ENCODE measurements around the gene MIPEP. TPM values are rescaled to one million over a fixed set of nuclear protein-coding genes. Genes with fewer than 3 reads are reported as not detected.

MIPEP gene
- total RNA-seq, result 1 to 10 TPM; 8.6 to 8.8 TPM

- H3K36me3 Mint-ChIP-seq (ENCODE audit: low read depth), result peaks cover under 1% of the 10 kb centered on the region
- peaks cover 28% of the 10 kb centered on the region for H3K4me1 Mint-ChIP-seq
- ChIA-PET POLR2A (interaction anchor here (0.6 to 1.1 kb wide), 5 partner anchors 10 to 513 kb away, joined by 3 read pairs; partner anchors contain the start of gene SPATA13), CTCF (interaction anchor here (0.6 to 3.4 kb wide), 12 partner anchors 10 to 513 kb away, joined by 3 to 21 read pairs (median 4); partner anchors contain the start of gene C1QTNF9B)
- peak; percentile 91 for DNase-seq
- H3K27me3 Mint-ChIP-seq, result no peaks in the 10 kb centered on the region
- H3K4me3 Mint-ChIP-seq, result peak within 1 kb of the TSS; percentile 89
- H3K9me3 Mint-ChIP-seq, result no peaks in the 10 kb centered on the region
- peak within 1 kb of the TSS; percentile 63 for H3K27ac Mint-ChIP-seq
Observed at GRCh38 chr13:23888658-23889614, at the start of gene MIPEP. TSS of gene MIPEP (minus strand) at chr13:23889400. CDS start at chr13:23889320, 80 bp downstream.

- no peak for DNase-seq
- Mint-ChIP-seq H3K4me1 (no peaks in the 10 kb centered on the region), H3K27ac (no peak overlapping the region), H3K9me3 (no peaks in the 10 kb centered on the region), H3K4me3 (no peak overlapping the region), H3K36me3 (ENCODE audit: low read depth) (no peaks in the 10 kb centered on the region), H3K27me3 (peaks cover 48% of the 10 kb centered on the region)
- ChIA-PET POLR2A (no interaction called here), CTCF (no interaction called here)
Observed at GRCh38 chr13:23934520-23934919, 45.3 kb upstream of the MIPEP start.

- no peak for DNase-seq
- Mint-ChIP-seq H3K4me1 (no peaks in the 10 kb centered on the region), H3K27me3 (peaks cover 39% of the 10 kb centered on the region), H3K36me3 (ENCODE audit: low read depth) (no peaks in the 10 kb centered on the region), H3K27ac (no peak overlapping the region), H3K9me3 (no peaks in the 10 kb centered on the region), H3K4me3 (no peak overlapping the region)
- POLR2A ChIA-PET, result interaction anchor here (0.6 kb wide), 1 partner anchor 68 kb away, joined by 3 read pairs; no protein-coding TSS in a partner anchor
- CTCF ChIA-PET, result no interaction called here
Observed at GRCh38 chr13:23928985-23929384, 39.8 kb upstream of the MIPEP start.

GRCh38 chr13:23923031-23923430 is 33.8 kb upstream of the MIPEP start:
- no peak overlapping the region for H3K4me3 Mint-ChIP-seq
- ChIA-PET CTCF (interaction anchor here (1.0 to 1.1 kb wide), 3 partner anchors 40 to 98 kb away, joined by 3 to 4 read pairs (median 3); no protein-coding TSS in a partner anchor), POLR2A (interaction anchor here (1.0 kb wide), 1 partner anchor 35 kb away, joined by 3 read pairs; no protein-coding TSS in a partner anchor)
- H3K27me3 Mint-ChIP-seq, result peaks cover 43% of the 10 kb centered on the region
- DNase-seq, result no peak
- no peaks in the 10 kb centered on the region for H3K9me3 Mint-ChIP-seq
- no peaks in the 10 kb centered on the region for H3K4me1 Mint-ChIP-seq
- no peaks in the 10 kb centered on the region for H3K36me3 Mint-ChIP-seq (ENCODE audit: low read depth)
- no peak overlapping the region for H3K27ac Mint-ChIP-seq

DNA sequence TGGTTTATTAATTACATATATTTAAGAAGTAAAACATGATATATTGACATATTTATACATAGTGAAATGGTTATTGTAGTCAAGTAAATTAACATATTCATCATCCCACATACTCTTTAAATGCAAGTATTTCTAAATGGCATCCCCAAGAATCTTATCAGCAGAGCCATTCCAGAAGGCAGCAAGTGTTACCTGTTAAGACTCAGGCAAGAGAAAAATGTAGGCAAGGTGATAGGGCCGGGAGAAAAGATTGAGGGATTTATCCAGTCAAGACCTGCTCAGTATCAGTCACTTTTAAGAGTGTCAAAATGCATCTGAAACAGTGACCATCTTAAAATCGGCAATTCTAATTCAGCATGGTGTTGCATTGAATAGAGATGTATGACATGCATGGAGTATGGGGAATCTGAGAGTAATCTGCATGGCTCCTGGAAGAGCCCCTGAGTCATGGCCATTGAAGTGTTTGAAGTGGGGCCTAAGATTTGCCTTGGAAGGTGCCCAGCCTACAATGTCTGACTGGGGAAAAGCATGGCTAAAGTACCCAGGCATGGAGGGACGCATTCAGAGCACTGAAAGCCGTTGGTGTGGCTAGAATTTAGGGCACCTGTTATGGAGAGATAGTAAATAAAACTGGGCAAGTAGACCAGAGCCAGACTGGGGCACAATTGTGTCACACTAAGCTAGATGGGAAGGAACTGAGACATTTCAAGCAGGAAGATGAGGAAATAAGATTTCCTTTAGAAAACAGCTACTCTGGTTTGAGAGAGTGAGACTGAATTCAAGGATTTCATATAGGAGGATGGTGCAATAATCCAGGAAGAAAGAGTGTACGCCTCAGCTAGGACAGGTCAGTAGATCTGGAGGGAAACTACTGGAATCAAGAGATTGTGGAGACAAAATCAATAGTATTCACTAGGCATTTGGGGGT is 33.1 kb upstream of the MIPEP start:
- Mint-ChIP-seq H3K27me3 (peaks cover 50% of the 10 kb centered on the region), H3K9me3 (no peaks in the 10 kb centered on the region), H3K4me1 (no peaks in the 10 kb centered on the region), H3K36me3 (ENCODE audit: low read depth) (no peaks in the 10 kb centered on the region), H3K4me3 (no peak overlapping the region), H3K27ac (no peak overlapping the region)
- no peak for DNase-seq
- POLR2A ChIA-PET, result no interaction called here
- CTCF ChIA-PET, result interaction anchor here (0.6 to 1.2 kb wide), 16 partner anchors 8 to 307 kb away, joined by 3 to 6 read pairs (median 4); no protein-coding TSS in a partner anchor

DNA sequence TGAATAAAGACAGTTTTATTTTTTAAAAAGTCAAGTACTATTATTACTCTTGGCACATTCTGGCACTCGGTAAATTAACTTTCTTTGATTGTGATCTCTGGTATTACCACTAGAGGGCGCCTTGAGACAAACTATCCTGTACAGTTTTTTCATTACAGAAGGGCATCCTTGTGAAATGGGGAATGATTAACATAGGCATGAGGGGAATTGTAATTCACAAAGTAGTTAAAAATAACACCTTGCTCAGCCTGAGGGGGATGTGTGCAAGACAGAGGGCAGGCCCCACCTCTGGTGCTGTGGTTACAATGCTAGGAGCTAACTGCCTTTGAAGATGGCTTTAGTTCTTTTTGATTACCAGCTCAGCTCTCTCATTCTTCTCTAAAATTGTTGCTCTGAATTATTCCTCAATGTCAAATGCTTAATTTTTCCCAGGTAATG is 32.3 kb upstream of the MIPEP start:
- ChIA-PET CTCF (interaction anchor here (0.6 to 1.8 kb wide), 14 partner anchors 9 to 308 kb away, joined by 3 to 6 read pairs (median 4); no protein-coding TSS in a partner anchor), POLR2A (no interaction called here)
- Mint-ChIP-seq H3K9me3 (no peaks in the 10 kb centered on the region), H3K27ac (no peak overlapping the region), H3K4me1 (no peaks in the 10 kb centered on the region), H3K27me3 (peaks cover 54% of the 10 kb centered on the region), H3K36me3 (ENCODE audit: low read depth) (no peaks in the 10 kb centered on the region), H3K4me3 (no peak overlapping the region)
- DNase-seq, result no peak

DNA sequence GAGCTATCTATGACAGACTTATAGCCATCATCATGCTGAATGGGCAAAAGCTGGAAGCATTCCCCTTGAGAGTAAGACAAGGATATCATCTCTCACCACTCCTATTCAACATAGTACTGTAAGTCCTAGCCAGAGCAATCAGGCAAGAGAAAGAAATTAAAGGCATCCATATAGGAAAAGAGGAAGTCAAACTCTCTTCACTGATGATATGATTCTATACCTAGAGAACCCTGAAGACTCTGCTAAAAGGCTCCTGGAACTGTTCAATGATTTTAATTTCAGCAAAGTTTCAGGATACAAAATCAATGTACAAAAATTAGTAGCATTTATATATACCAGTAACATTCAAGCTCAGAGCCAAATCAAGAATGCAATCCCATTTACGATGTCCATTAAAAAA is 29.8 kb upstream of the MIPEP start:
- H3K27me3 Mint-ChIP-seq, result peaks cover 55% of the 10 kb centered on the region
- no peak overlapping the region for H3K27ac Mint-ChIP-seq
- ChIA-PET CTCF (interaction anchor here (0.9 to 2.2 kb wide), 5 partner anchors 37 to 310 kb away, joined by 3 to 5 read pairs (median 3); no protein-coding TSS in a partner anchor), POLR2A (no interaction called here)
- H3K4me3 Mint-ChIP-seq, result no peak overlapping the region
- H3K9me3 Mint-ChIP-seq, result no peaks in the 10 kb centered on the region
- DNase-seq, result no peak
- H3K4me1 Mint-ChIP-seq, result no peaks in the 10 kb centered on the region
- no peaks in the 10 kb centered on the region for H3K36me3 Mint-ChIP-seq (ENCODE audit: low read depth)

DNA sequence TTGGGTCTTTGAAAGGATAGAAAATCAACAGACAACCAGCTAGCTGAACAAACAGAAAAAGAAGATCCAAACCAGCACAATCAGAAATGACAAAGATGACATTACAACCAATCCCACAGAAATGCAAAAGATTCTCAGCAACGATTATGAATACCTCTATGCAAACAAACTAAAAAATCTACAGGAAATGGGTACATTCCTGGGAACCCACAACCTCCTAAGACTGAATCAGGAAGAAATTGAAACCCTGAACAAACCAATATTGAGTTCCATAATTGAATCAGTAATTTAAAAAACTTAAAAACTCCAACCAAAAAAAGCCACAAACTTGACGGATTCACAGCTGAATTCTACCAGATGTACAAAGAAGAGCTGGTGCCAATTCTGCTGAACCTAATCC is 29.0 kb upstream of the MIPEP start:
- DNase-seq, result no peak
- Mint-ChIP-seq H3K4me1 (no peaks in the 10 kb centered on the region), H3K36me3 (ENCODE audit: low read depth) (no peaks in the 10 kb centered on the region), H3K9me3 (no peaks in the 10 kb centered on the region), H3K27me3 (peaks cover 56% of the 10 kb centered on the region), H3K4me3 (no peak overlapping the region), H3K27ac (no peak overlapping the region)
- CTCF ChIA-PET, result interaction anchor here (0.9 to 2.2 kb wide), 6 partner anchors 38 to 311 kb away, joined by 3 to 5 read pairs (median 3); no protein-coding TSS in a partner anchor
- POLR2A ChIA-PET, result no interaction called here

- no peak for DNase-seq
- H3K27ac Mint-ChIP-seq, result no peak overlapping the region
- H3K4me1 Mint-ChIP-seq, result peaks cover 7% of the 10 kb centered on the region
- CTCF ChIA-PET, result interaction anchor here (1.5 kb wide), 1 partner anchor 46 kb away, joined by 5 read pairs; no protein-coding TSS in a partner anchor
- H3K27me3 Mint-ChIP-seq, result peaks cover 59% of the 10 kb centered on the region
- H3K9me3 Mint-ChIP-seq, result no peaks in the 10 kb centered on the region
- H3K36me3 Mint-ChIP-seq (ENCODE audit: low read depth), result no peaks in the 10 kb centered on the region
- H3K4me3 Mint-ChIP-seq, result no peak overlapping the region
- POLR2A ChIA-PET, result no interaction called here
Observed at GRCh38 chr13:23915308-23915707, 26.1 kb upstream of the MIPEP start.

DNA sequence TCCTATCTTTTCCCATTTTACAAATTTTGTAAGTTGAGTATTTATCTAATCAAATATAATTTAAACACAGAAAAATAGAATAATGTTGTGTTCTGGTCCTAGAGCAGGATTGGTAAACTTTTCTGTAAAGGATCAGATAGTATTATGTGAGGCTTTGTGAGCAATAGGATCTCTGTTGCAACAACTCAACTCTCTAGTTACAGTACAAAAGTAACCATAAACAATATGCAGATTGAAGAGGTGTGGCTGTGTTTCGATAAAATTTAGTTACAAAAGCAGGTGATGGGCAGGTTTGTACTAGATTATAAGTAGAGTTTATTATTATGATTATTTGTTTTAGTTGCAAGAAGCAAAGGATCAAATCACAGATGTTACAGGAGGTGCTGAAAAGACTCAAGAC is 23.3 kb upstream of the MIPEP start:
- no peak overlapping the region for H3K27ac Mint-ChIP-seq
- peaks cover 7% of the 10 kb centered on the region for H3K4me1 Mint-ChIP-seq
- no peaks in the 10 kb centered on the region for H3K9me3 Mint-ChIP-seq
- no peaks in the 10 kb centered on the region for H3K36me3 Mint-ChIP-seq (ENCODE audit: low read depth)
- peaks cover 36% of the 10 kb centered on the region for H3K27me3 Mint-ChIP-seq
- CTCF ChIA-PET, result interaction anchor here (1.1 kb wide), 1 partner anchor 316 kb away, joined by 3 read pairs; no protein-coding TSS in a partner anchor
- no peak overlapping the region for H3K4me3 Mint-ChIP-seq
- POLR2A ChIA-PET, result no interaction called here
- no peak for DNase-seq

DNA sequence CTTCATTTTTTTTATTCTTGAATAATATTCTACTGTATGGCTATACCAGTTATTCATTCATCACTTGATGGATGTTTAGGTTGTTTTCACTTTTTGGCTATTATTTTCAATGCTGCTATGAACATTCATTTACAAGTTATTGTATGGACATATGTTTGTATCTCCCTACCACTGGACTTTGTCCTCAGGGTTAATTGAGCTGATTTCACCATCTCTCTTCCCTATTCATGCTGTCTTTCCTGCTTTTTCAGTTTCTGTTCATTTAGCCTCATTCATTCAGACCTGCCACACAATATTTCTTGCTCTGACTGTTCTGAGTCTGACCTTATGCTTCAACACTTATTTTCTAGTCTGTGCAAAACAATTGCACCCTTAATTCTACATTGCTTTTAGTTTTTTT is 20.4 kb upstream of the MIPEP start:
- POLR2A ChIA-PET, result no interaction called here
- DNase-seq, result no peak
- peaks cover 7% of the 10 kb centered on the region for H3K4me1 Mint-ChIP-seq
- no peaks in the 10 kb centered on the region for H3K9me3 Mint-ChIP-seq
- H3K36me3 Mint-ChIP-seq (ENCODE audit: low read depth), result no peaks in the 10 kb centered on the region
- CTCF ChIA-PET, result no interaction called here
- peaks cover 20% of the 10 kb centered on the region for H3K27me3 Mint-ChIP-seq
- H3K4me3 Mint-ChIP-seq, result no peak overlapping the region
- no peak overlapping the region for H3K27ac Mint-ChIP-seq

DNA sequence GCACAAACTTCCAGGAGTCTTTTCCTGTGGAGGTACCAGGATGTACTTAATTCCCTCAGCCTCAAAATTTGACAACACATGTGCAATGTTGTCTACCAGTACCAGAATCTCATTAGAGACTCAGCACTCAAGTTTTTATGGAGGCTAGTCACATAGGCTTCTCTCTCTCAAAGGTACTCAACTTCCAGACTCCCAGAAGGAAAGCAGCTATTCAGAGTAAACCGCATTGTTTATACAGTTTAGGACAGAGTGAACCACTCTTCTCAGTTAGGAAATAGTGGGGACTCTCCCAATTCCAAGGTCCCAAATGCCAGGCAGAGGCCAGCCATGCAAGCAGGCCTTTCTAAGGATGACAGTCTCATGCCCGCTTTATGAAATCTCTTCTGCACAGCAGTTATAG is 16.6 kb upstream of the MIPEP start:
- H3K4me3 Mint-ChIP-seq, result no peak overlapping the region
- POLR2A ChIA-PET, result no interaction called here
- CTCF ChIA-PET, result no interaction called here

More for the DNA sequence above, 16.6 kb upstream of the MIPEP start:
- Mint-ChIP-seq H3K36me3 (ENCODE audit: low read depth) (peaks cover 2% of the 10 kb centered on the region), H3K9me3 (no peaks in the 10 kb centered on the region), H3K4me1 (peaks cover 5% of the 10 kb centered on the region), H3K27ac (no peak overlapping the region), H3K27me3 (peaks cover 33% of the 10 kb centered on the region)
- DNase-seq, result no peak
